Ovary (tissue), 3 donors: Measurements from ENCODE around the gene WDR19.
"Not testable (repeated sequence)": the region's sequence is repeated elsewhere in the genome, so short reads cannot be mapped to it uniquely, and the experiment has no call there.

Source experiments
- CTCF ChIP-seq, 3 donors: fragments of 450-650 bp in 2 of 3; fragments of 200-600 bp in 1 of 3; IDR thresholded peaks; one replicate each; pipeline versions ENCODE4 v1.5.1 to v1.8.0; 2016 to 2022; ENCODE audit warnings: antibody characterized with exemption in 3 of 3, mild to moderate bottlenecking in 1 of 3
- EP300 ChIP-seq: sonication (generic); formaldehyde crosslinking; IDR thresholded peaks from one replicate; pipeline ENCODE4 v1.6.1; 2017; ENCODE audit warnings: antibody characterized with exemption
- POLR2A ChIP-seq: fragments of 450-650 bp; IDR thresholded peaks from one replicate; pipeline ENCODE4 v1.6.1; 2017; ENCODE audit warnings: antibody characterized with exemption, mild to moderate bottlenecking, moderate library complexity
- donor health status: DM: no; HTN: no; CAD: no.

GRCh38 chr4:39180629-39181028, 1.7 kb upstream of the WDR19 start:
- not testable (repeated sequence) for TF ChIP-seq CTCF (IDR thresholded peaks at IDR 0.05); POLR2A; EP300
